GM12892 (cell line): Measurements from ENCODE around the gene NT5C1A.

Experiments used
- POLR2A ChIP-seq: IDR thresholded peaks from 2 replicates; pipeline ENCODE4 v1.6.1; 2011; ENCODE audit warnings: low read depth, low read length, control low read depth
- TAF1 ChIP-seq: IDR thresholded peaks from 2 replicates; pipeline ENCODE4 v1.6.1; 2011; ENCODE audit warnings: low read depth, mild to moderate bottlenecking, control low read depth, low read length, borderline replicate concordance

DNA sequence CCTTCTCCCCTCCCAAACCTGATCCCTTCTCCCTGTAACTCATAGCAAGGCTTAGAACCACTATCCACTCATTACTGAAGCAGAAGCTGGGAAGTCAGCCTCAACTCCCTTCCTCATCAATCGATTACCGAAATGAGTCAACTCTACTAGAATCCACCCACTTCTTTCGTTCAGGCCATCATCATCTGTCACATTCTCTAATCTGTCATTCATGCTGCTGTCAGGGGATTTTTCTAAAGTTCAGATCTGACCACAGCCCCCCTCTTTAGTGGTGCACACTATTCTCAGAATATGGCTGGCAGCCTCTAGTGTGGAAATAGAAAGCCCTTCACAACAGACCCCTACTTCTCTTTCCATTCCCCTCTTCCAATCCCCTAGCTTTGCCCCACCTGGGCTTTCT, 5.1 kb downstream of the NT5C1A start:
- no peak for TF ChIP-seq POLR2A
- TF ChIP-seq TAF1, result no peak
